DOHH2 (cell line): ENCODE results near the gene SPAG16.

Source experiments
- H3F3A ChIP-seq: fragments of 200-600 bp; sonication (generic), shearing (Covaris generic); 2 replicates; pipeline ENCODE4 v1.6.0; 2016; ENCODE audit warnings: antibody characterized with exemption, mild to moderate bottlenecking; ENCODE audit not compliant: control insufficient read depth, insufficient read depth
- H3K27ac ChIP-seq: fragments of 200-600 bp; sonication (generic); 2 replicates; pipeline ENCODE4 v1.5.1; 2014; ENCODE audit warnings: low read depth, mild to moderate bottlenecking, low read length, moderate library complexity
- H3K27me3 ChIP-seq: fragments of 200-600 bp; sonication (generic); 2 replicates; pipeline ENCODE4 v1.6.1; 2014; ENCODE audit warnings: mild to moderate bottlenecking, low read length, mixed read lengths; ENCODE audit not compliant: control insufficient read depth
- H3K36me3 ChIP-seq: fragments of 200-600 bp; sonication (generic); 2 replicates; pipeline ENCODE4 v1.6.1; 2014; ENCODE audit warnings: mild to moderate bottlenecking, low read length, moderate library complexity, mixed read lengths; ENCODE audit not compliant: control insufficient read depth
- H3K4me1 ChIP-seq: fragments of 200-600 bp; sonication (generic); 2 replicates; pipeline ENCODE4 v1.6.1; 2014; ENCODE audit warnings: mild to moderate bottlenecking, low read length, mixed read lengths; ENCODE audit not compliant: control insufficient read depth
- H3K4me2 ChIP-seq: fragments of 200-600 bp; sonication (generic); 2 replicates; pipeline ENCODE4 v1.6.0; 2014; ENCODE audit warnings: mild to moderate bottlenecking, low read length, moderate library complexity
- H3K4me3 ChIP-seq: fragments of 200-600 bp; sonication (generic); 2 replicates; pipeline ENCODE4 v1.5.1; 2014; ENCODE audit warnings: mild to moderate bottlenecking, low read length, mixed read lengths
- H3K79me2 ChIP-seq: fragments of 200-600 bp; sonication (generic); 2 replicates; pipeline ENCODE4 v1.6.1; 2014; ENCODE audit warnings: mild to moderate bottlenecking, low read length, mixed read lengths; ENCODE audit not compliant: control insufficient read depth
- H3K9me2 ChIP-seq: fragments of 200-600 bp; sonication (generic); replicated peaks from 2 replicates; pipeline ENCODE4 v1.6.1; 2014; ENCODE audit warnings: mild to moderate bottlenecking, low read length, mixed read lengths; ENCODE audit not compliant: control insufficient read depth
- H3K9me3 ChIP-seq: fragments of 200-600 bp; sonication (generic); 2 replicates; pipeline ENCODE4 v1.6.1; 2014; ENCODE audit warnings: antibody characterized with exemption, low read length, mixed read lengths; ENCODE audit not compliant: control insufficient read depth, insufficient read depth
- H4K20me1 ChIP-seq: fragments of 200-600 bp; sonication (generic); 2 replicates; pipeline ENCODE4 v1.6.0; 2014; ENCODE audit warnings: low read depth, mild to moderate bottlenecking, antibody characterized with exemption, low read length, moderate library complexity; ENCODE audit not compliant: control insufficient read depth, insufficient read depth
- EZH2phosphoT487 ChIP-seq: fragments of 200-600 bp; sonication (generic); IDR thresholded peaks from 2 replicates; pipeline ENCODE4 v1.6.1; 2017; ENCODE audit warnings: borderline replicate concordance, mild to moderate bottlenecking, antibody characterized with exemption, low read length, moderate library complexity, mixed read lengths
- TF ChIP-seq, protein P1 (sequence below): fragments of 200-600 bp; sonication (generic); IDR thresholded peaks from one replicate; pipeline ENCODE4 v1.5.1; 2014; ENCODE audit warnings: antibody characterized with exemption, mild to moderate bottlenecking, low read depth, low read length; ENCODE audit not compliant: poor library complexity, severe bottlenecking

The SPAG16 gene

DNA sequence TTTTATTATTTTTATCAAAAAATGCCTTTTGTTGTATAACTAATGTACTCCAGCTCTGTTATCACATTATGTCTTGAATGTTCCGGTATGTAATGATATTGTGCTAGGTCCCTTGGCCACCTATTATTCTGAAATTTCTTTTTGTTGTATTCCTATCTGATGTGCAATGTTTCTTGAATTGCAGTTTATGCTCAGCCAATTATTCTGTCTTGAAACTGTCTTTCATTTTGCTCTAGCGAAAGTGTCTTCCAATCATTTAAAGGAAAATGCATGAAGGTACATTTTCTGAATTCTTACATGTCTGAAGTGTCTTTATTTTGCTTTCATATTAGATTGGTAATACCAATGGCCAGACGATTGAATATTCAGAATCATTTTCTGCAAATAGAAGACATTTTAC is 277.5 kb downstream of the SPAG16 start:
- Histone ChIP-seq H3F3A (no peaks in the 10 kb centered on the region), H3K9me2 (no peaks in the 10 kb centered on the region), H3K79me2 (no peaks in the 10 kb centered on the region), H3K4me1 (no peaks in the 10 kb centered on the region), H3K4me3 (no peak overlapping the region), H4K20me1 (no peaks in the 10 kb centered on the region), H3K9me3 (no peaks in the 10 kb centered on the region), H3K27me3 (no peaks in the 10 kb centered on the region), H3K4me2 (no peak overlapping the region), H3K36me3 (no peaks in the 10 kb centered on the region), H3K27ac (no peak overlapping the region)
- TF ChIP-seq, protein P1, sequence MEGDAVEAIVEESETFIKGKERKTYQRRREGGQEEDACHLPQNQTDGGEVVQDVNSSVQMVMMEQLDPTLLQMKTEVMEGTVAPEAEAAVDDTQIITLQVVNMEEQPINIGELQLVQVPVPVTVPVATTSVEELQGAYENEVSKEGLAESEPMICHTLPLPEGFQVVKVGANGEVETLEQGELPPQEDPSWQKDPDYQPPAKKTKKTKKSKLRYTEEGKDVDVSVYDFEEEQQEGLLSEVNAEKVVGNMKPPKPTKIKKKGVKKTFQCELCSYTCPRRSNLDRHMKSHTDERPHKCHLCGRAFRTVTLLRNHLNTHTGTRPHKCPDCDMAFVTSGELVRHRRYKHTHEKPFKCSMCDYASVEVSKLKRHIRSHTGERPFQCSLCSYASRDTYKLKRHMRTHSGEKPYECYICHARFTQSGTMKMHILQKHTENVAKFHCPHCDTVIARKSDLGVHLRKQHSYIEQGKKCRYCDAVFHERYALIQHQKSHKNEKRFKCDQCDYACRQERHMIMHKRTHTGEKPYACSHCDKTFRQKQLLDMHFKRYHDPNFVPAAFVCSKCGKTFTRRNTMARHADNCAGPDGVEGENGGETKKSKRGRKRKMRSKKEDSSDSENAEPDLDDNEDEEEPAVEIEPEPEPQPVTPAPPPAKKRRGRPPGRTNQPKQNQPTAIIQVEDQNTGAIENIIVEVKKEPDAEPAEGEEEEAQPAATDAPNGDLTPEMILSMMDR, result no peak
- TF ChIP-seq EZH2phosphoT487, result no peak

DNA sequence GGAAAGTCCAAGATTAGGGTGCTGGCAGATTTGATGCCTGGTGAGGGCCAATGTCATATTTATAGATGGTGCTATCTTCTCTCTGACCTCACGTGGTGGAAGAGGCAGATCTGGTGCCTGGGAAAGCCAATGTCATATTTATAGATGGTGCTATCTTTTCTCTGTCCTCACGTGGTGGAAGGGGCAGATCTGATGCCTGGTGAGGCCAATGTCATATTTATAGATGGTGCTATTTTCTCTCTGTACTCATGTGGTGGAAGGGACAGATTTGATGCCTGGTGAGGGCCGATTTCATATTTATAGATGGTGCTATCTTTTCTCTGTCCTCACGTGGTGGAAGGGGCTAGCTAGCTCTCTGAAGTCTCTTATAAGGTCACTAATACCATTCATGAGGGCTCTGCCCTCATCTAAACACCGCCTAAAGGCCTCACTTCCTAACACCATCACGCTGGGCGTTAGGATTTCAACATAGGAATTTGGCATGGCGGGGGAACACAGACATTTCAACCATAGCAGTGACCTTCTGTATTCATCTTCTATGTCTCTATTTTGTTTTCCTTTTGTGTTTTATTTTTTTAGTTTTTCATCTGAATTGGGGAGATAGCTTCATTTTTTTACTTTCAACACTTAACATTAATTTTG is 278.4 kb downstream of the SPAG16 start:
- Histone ChIP-seq H3K4me3 (no peak overlapping the region), H3K27ac (no peak overlapping the region), H3K27me3 (no peaks in the 10 kb centered on the region), H3F3A (no peaks in the 10 kb centered on the region), H3K9me2 (no peaks in the 10 kb centered on the region), H3K79me2 (no peaks in the 10 kb centered on the region), H4K20me1 (no peaks in the 10 kb centered on the region), H3K36me3 (no peaks in the 10 kb centered on the region), H3K9me3 (no peaks in the 10 kb centered on the region), H3K4me1 (no peaks in the 10 kb centered on the region), H3K4me2 (no peak overlapping the region)
- TF ChIP-seq EZH2phosphoT487, result no peak
- TF ChIP-seq, protein P1, result no peak

DNA sequence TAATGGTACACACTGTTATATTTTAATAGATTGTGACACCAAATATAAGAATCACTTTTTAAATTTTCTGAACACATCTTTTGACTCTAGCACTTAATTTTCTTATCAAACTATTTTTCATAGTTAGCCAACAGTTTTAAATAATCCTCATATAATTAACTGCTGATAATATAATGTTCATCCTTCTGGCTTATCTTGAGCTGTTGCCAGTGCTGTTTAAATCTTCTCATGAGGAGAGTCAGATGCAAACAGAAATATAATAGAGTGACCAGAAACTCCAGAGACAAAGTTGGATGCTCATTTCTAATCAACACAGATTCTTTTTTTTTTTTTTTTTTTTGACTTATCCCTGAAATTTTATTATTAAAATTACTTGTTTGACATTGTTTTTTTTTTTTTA is 282.6 kb downstream of the SPAG16 start:
- Histone ChIP-seq H3K9me2 (no peaks in the 10 kb centered on the region), H3F3A (no peaks in the 10 kb centered on the region), H4K20me1 (no peaks in the 10 kb centered on the region), H3K27me3 (no peaks in the 10 kb centered on the region), H3K36me3 (no peaks in the 10 kb centered on the region), H3K9me3 (no peaks in the 10 kb centered on the region), H3K4me2 (no peak overlapping the region), H3K4me3 (no peak overlapping the region), H3K4me1 (no peaks in the 10 kb centered on the region), H3K27ac (no peak overlapping the region), H3K79me2 (no peaks in the 10 kb centered on the region)
- TF ChIP-seq, protein P1, result no peak
- TF ChIP-seq EZH2phosphoT487, result no peak
